Measurements from ENCODE around the gene KPNA5. TPM values are rescaled to one million over a fixed set of nuclear protein-coding genes. Genes with fewer than 3 reads are reported as not detected.
"Not testable (repeated sequence)": the region's sequence is repeated elsewhere in the genome, so short reads cannot be mapped to it uniquely, and the experiment has no call there.

KPNA5 gene
- total and polyA plus RNA-seq, 2 of the 8 experiments (the other 6 are each of a cell fraction or from before 2014, with no cell fraction given): 2.0 to 9.7 TPM

GRCh38 chr6:116692873-116693272 is 11.9 kb downstream of the KPNA5 start:
- H2BK5ac ChIP-seq (ENCODE audit: low read depth, low read length); H3K4me1 ChIP-seq (replicated peaks in 1 of 4; ENCODE audit: control insufficient read depth in 3 of 4, insufficient read depth in 4 of 4, low read length in 3 of 4); H3K23ac ChIP-seq (ENCODE audit: insufficient read length); H3K79me1 ChIP-seq (ENCODE audit: low read depth, low read length); H3K27me3 ChIP-seq (replicated peaks in 1 of 4; ENCODE audit: control insufficient read depth in 3 of 4, extremely low read depth in 1 of 4, insufficient read depth in 3 of 4, low read length in 3 of 4); H3K27ac ChIP-seq (ENCODE audit: low read depth, low read length); H4K20me1 ChIP-seq (replicated peaks in 1 of 2; ENCODE audit: control insufficient read depth in 1 of 2, insufficient read depth in 2 of 2, low read length in 2 of 2); H2BK12ac ChIP-seq (ENCODE audit: low read depth, low read length); H3K23me2 ChIP-seq (ENCODE audit: low read depth, low read length); H3K18ac ChIP-seq (ENCODE audit: extremely low read depth, low read length); H3K4ac ChIP-seq (replicated peaks; ENCODE audit: insufficient read length, low read depth, low read length); H3K4me3 ChIP-seq (ENCODE audit: extremely low read depth in 1 of 4, insufficient read depth in 2 of 4, low read depth in 3 of 4, low read length in 4 of 4); H4K5ac ChIP-seq (ENCODE audit: insufficient read length, low read depth, low read length); FAIRE-seq; H2AFZ ChIP-seq (ENCODE audit: low read length); DNase-seq (ENCODE audit: low read depth in 1 of 2, low spot score in 2 of 2); H3K14ac ChIP-seq (ENCODE audit: insufficient read length); H4K8ac ChIP-seq (ENCODE audit: extremely low read depth, insufficient read depth, low read length); H3K9ac ChIP-seq (replicated peaks in 1 of 4; ENCODE audit: extremely low read depth in 1 of 4, low read depth in 3 of 4, low read length in 3 of 4); POLR2A ChIA-PET (ENCODE audit: partially characterized antibody); H4K91ac ChIP-seq (replicated peaks; ENCODE audit: insufficient read length, low read length); H3K56ac ChIP-seq (replicated peaks; ENCODE audit: insufficient read length, low read depth, low read length); H3K4me2 ChIP-seq (ENCODE audit: insufficient read depth in 1 of 2, low read depth in 2 of 2, low read length in 2 of 2); H3K9me3 ChIP-seq (ENCODE audit: insufficient read depth in 2 of 2, low read depth in 1 of 2, low read length in 1 of 2); H2AK5ac ChIP-seq (ENCODE audit: low read depth, low read length); H2BK20ac ChIP-seq (ENCODE audit: low read length); CTCF ChIA-PET (ENCODE audit: partially characterized antibody); H2BK120ac ChIP-seq (replicated peaks; ENCODE audit: low read depth, low read length); H2BK15ac ChIP-seq (ENCODE audit: low read length): not testable (repeated sequence)
- peaks cover 0 to 55% of the 10 kb centered on the region in 2 experiments; a peak in 3 of 4 replicates for H3K79me2 ChIP-seq (ENCODE audit: control insufficient read depth in 1 of 2, insufficient read depth in 2 of 2, low read length in 2 of 2)
- peaks cover 0 to 17% (median 3%) of the 10 kb centered on the region in 4 experiments; a peak in 4 of 8 replicates for H3K36me3 ChIP-seq (ENCODE audit: control insufficient read depth in 2 of 4, insufficient read depth in 4 of 4, low read length in 3 of 4)
- 87% methylated on average over 3 of the region's 4 CpGs; no CpG with 5 or more reads in 1 of the 2 experiments for WGBS, 2 experiments (ENCODE audit: extremely low coverage in 1 of 2, insufficient coverage in 1 of 2, insufficient read length in 1 of 2, insufficient replicate concordance in 2 of 2, low coverage in 1 of 2, low lambda C conversion rate in 2 of 2, missing lambda C conversion rate in 1 of 2)

- 90% methylated on average over 3 of the region's 3 CpGs; no CpG with 5 or more reads in 1 of the 2 experiments for WGBS, 2 experiments (ENCODE audit: extremely low coverage in 1 of 2, insufficient coverage in 1 of 2, insufficient read length in 1 of 2, insufficient replicate concordance in 2 of 2, low coverage in 1 of 2, low lambda C conversion rate in 2 of 2, missing lambda C conversion rate in 1 of 2)
- H3K4ac ChIP-seq (replicated peaks; ENCODE audit: insufficient read length, low read depth, low read length); H3K14ac ChIP-seq (ENCODE audit: insufficient read length); H2AK5ac ChIP-seq (ENCODE audit: low read depth, low read length); H4K91ac ChIP-seq (replicated peaks; ENCODE audit: insufficient read length, low read length); H2BK5ac ChIP-seq (ENCODE audit: low read depth, low read length); H2BK120ac ChIP-seq (replicated peaks; ENCODE audit: low read depth, low read length); H2BK20ac ChIP-seq (ENCODE audit: low read length); H3K4me1 ChIP-seq (replicated peaks in 1 of 4; ENCODE audit: control insufficient read depth in 3 of 4, insufficient read depth in 4 of 4, low read length in 3 of 4); H3K4me2 ChIP-seq (ENCODE audit: insufficient read depth in 1 of 2, low read depth in 2 of 2, low read length in 2 of 2); H3K27ac ChIP-seq (ENCODE audit: low read depth, low read length); H4K5ac ChIP-seq (ENCODE audit: insufficient read length, low read depth, low read length); H3K56ac ChIP-seq (replicated peaks; ENCODE audit: insufficient read length, low read depth, low read length); H2AFZ ChIP-seq (ENCODE audit: low read length); FAIRE-seq; H3K18ac ChIP-seq (ENCODE audit: extremely low read depth, low read length); H3K23me2 ChIP-seq (ENCODE audit: low read depth, low read length); H4K8ac ChIP-seq (ENCODE audit: extremely low read depth, insufficient read depth, low read length); H4K20me1 ChIP-seq (replicated peaks in 1 of 2; ENCODE audit: control insufficient read depth in 1 of 2, insufficient read depth in 2 of 2, low read length in 2 of 2); H3K4me3 ChIP-seq (ENCODE audit: extremely low read depth in 1 of 4, insufficient read depth in 2 of 4, low read depth in 3 of 4, low read length in 4 of 4); H3K9me3 ChIP-seq (ENCODE audit: insufficient read depth in 2 of 2, low read depth in 1 of 2, low read length in 1 of 2); H2BK12ac ChIP-seq (ENCODE audit: low read depth, low read length); POLR2A ChIA-PET (ENCODE audit: partially characterized antibody); H2BK15ac ChIP-seq (ENCODE audit: low read length); CTCF ChIA-PET (ENCODE audit: partially characterized antibody); DNase-seq (ENCODE audit: low read depth in 1 of 2, low spot score in 2 of 2); H3K9ac ChIP-seq (replicated peaks in 1 of 4; ENCODE audit: extremely low read depth in 1 of 4, low read depth in 3 of 4, low read length in 3 of 4); H3K23ac ChIP-seq (ENCODE audit: insufficient read length); H3K79me1 ChIP-seq (ENCODE audit: low read depth, low read length); H3K27me3 ChIP-seq (replicated peaks in 1 of 4; ENCODE audit: control insufficient read depth in 3 of 4, extremely low read depth in 1 of 4, insufficient read depth in 3 of 4, low read length in 3 of 4): not testable (repeated sequence)
- Histone ChIP-seq H3K79me2 (ENCODE audit: control insufficient read depth in 1 of 2, insufficient read depth in 2 of 2, low read length in 2 of 2) (peaks cover 0 to 51% of the 10 kb centered on the region in 2 experiments; a peak in 2 of 4 replicates), H3K36me3 (ENCODE audit: control insufficient read depth in 2 of 4, insufficient read depth in 4 of 4, low read length in 3 of 4) (peaks cover 0 to 17% (median 3%) of the 10 kb centered on the region in 4 experiments; a peak in 4 of 8 replicates)
Observed at GRCh38 chr6:116693275-116693674, 12.3 kb downstream of the KPNA5 start.
